Caco-2 (cell line): Measurements from ENCODE around the gene PLXNA1. TPM values are rescaled to one million over a fixed set of nuclear protein-coding genes. Genes with fewer than 3 reads are reported as not detected.
A peak's percentile ranks its signal among the peaks of the same experiment; 100 is the strongest.

Experiments
- Bru-seq: library from RNA; stranded (reverse); fragments of 400-500 nt; gene quantifications from one replicate; lab custom pipeline; 2021; lab: Mats Ljungman, UMichigan
- BruChase-seq, 2 experiments: library from RNA; stranded (reverse); fragments of 400-500 nt; gene quantifications; one replicate each; lab custom pipeline; 2021; lab: Mats Ljungman, UMichigan
- BruUV-seq: library from RNA; stranded (reverse); fragments of 400-500 nt; replicated peaks from 2 replicates; lab custom pipeline; 2021; lab: Mats Ljungman, UMichigan
- CTCF ChIA-PET: fragments of 300-600 bp; sonication (Branson Sonifier 250); formaldehyde crosslinking; loops from one replicate; lab custom pipeline; 2022; ENCODE audit warnings: antibody characterized with exemption; lab: Charles Lee
- POLR2A ChIA-PET: fragments of 300-600 bp; sonication (Branson Sonifier 250); formaldehyde crosslinking; loops from one replicate; lab custom pipeline; 2022; ENCODE audit warnings: antibody characterized with exemption; lab: Charles Lee
- DNase-seq, 2 experiments: peaks; one replicate each; pipeline versions ENCODE4 v3.0.0 to v3.0.0-alpha.2; 2020 to 2022
- H3K27me3 ChIP-seq: replicated peaks from 2 replicates; pipeline ENCODE4 v1.6.0; 2011; ENCODE audit warnings: low read length; ENCODE audit not compliant: control insufficient read depth, insufficient read depth
- H3K36me3 ChIP-seq: 2 replicates; pipeline ENCODE4 v1.5.1; 2011; ENCODE audit warnings: low read length; ENCODE audit not compliant: control insufficient read depth, insufficient read depth
- H3K4me1 ChIP-seq: fragments of 250-450 bp; sonication (Bioruptor Pico); 2 replicates; pipeline ENCODE4 v1.5.1; 2020; ENCODE audit warnings: mild to moderate bottlenecking
- H3K4me3 ChIP-seq: 2 replicates; pipeline ENCODE4 v1.5.1; 2011; ENCODE audit warnings: low read depth, mild to moderate bottlenecking, control low read depth, low read length
- H3K9me3 ChIP-seq: fragments of 250-450 bp; sonication (Bioruptor Pico); 2 replicates; pipeline ENCODE4 v1.5.1; 2020; ENCODE audit warnings: mild to moderate bottlenecking, moderate library complexity
- H3K27ac Mint-ChIP-seq: one replicate; pipeline ENCODE4 v1.8.0; 2022; ENCODE audit warnings: mixed read lengths; ENCODE audit not compliant: unreplicated experiment
- H3K27me3 Mint-ChIP-seq: one replicate; pipeline ENCODE4 v1.8.0; 2022; ENCODE audit warnings: mixed read lengths; ENCODE audit not compliant: insufficient read depth, unreplicated experiment
- H3K36me3 Mint-ChIP-seq: one replicate; pipeline ENCODE4 v1.8.0; 2022; ENCODE audit warnings: mild to moderate bottlenecking, mixed read lengths; ENCODE audit not compliant: insufficient read depth, unreplicated experiment
- H3K4me1 Mint-ChIP-seq: one replicate; pipeline ENCODE4 v1.8.0; 2022; ENCODE audit warnings: low read depth, mixed read lengths; ENCODE audit not compliant: unreplicated experiment
- H3K4me3 Mint-ChIP-seq: one replicate; pipeline ENCODE4 v1.8.0; 2022; ENCODE audit warnings: mild to moderate bottlenecking, moderate library complexity, mixed read lengths; ENCODE audit not compliant: unreplicated experiment
- H3K9me3 Mint-ChIP-seq: one replicate; pipeline ENCODE4 v1.8.0; 2022; ENCODE audit warnings: mixed read lengths; ENCODE audit not compliant: unreplicated experiment
- intact Hi-C: fragments of 100-400 bp; cut with micrococcal nuclease; formaldehyde crosslinking; loops from one replicate; pipeline ENCODE4 v1.10.0; 2022; ENCODE audit not compliant: unreplicated experiment
- long read RNA-seq: library from polyadenylated mRNA; stranded (forward); transcript quantifications from one replicate; pipeline ENCODE4 v2.0.0, GENCODE V29; 2022
- total RNA-seq: library from RNA; stranded (reverse); gene quantifications from 2 replicates; pipeline ENCODE4 v1.2.3, GENCODE V29; 2022
- TF ChIP-seq, protein P1 (sequence below), 2 experiments: fragments of 200-600 bp in 1 of 2; IDR thresholded peaks; 1 replicate in 1 of 2; 2 replicates in 1 of 2; pipeline versions ENCODE4 v1.5.1 to v1.8.0; 2011 to 2022; ENCODE audit warnings: antibody characterized with exemption in 1 of 2, control low read depth in 1 of 2, inconsistent platforms in 1 of 2, low read depth in 1 of 2, low read length in 1 of 2, mild to moderate bottlenecking in 1 of 2, moderate library complexity in 1 of 2; ENCODE audit not compliant: insufficient read depth in 1 of 2, severe bottlenecking in 1 of 2, unreplicated experiment in 1 of 2

Gene PLXNA1
- total RNA-seq (92.4 and 95.1 TPM in 2 replicates), Bru-seq, nascent RNA (percentile 64 among the genes with signal in this experiment), BruChase-seq, experiment 1, labeled RNA remaining after a 2-hour chase (percentile 78 among the genes with signal in this experiment), BruChase-seq, experiment 2, labeled RNA remaining after a 6-hour chase (percentile 90 among the genes with signal in this experiment)
- long read RNA-seq, full-length matches to known transcripts: 5 of 148 reads
- long read RNA-seq, partial matches to known transcripts: 31 of 148 reads
- long read RNA-seq, other reads (novel, unspliced or antisense): 112 of 148 reads

- CTCF ChIA-PET: interaction anchor here (0.6 to 4.1 kb wide), 13 partner anchors 12 to 1853 kb away, joined by 3 to 18 read pairs (median 4); no protein-coding TSS in a partner anchor
- Mint-ChIP-seq H3K4me3 (peak within 1 kb of the TSS; percentile 68), H3K27me3 (no peaks in the 10 kb centered on the region), H3K27ac (no peak within 1 kb of the TSS), H3K36me3 (peaks cover 10% of the 10 kb centered on the region), H3K9me3 (no peaks in the 10 kb centered on the region), H3K4me1 (peaks cover 7% of the 10 kb centered on the region)
- peaks cover 16% of the 10 kb centered on the region; the same call in 1 of the 2 replicates for H3K4me1 ChIP-seq
- no peaks in the 10 kb centered on the region for H3K36me3 ChIP-seq
- POLR2A ChIA-PET: no interaction called here
- intact Hi-C loops: loop anchor here (1.0 to 5.0 kb wide), 3 partner anchors 130 to 303 kb away; no protein-coding TSS in a partner anchor
- TSS peak; percentile 64 for BruUV-seq
- H3K27me3 ChIP-seq: no peaks in the 10 kb centered on the region
- H3K9me3 ChIP-seq: no peaks in the 10 kb centered on the region
- TF ChIP-seq, protein P1, sequence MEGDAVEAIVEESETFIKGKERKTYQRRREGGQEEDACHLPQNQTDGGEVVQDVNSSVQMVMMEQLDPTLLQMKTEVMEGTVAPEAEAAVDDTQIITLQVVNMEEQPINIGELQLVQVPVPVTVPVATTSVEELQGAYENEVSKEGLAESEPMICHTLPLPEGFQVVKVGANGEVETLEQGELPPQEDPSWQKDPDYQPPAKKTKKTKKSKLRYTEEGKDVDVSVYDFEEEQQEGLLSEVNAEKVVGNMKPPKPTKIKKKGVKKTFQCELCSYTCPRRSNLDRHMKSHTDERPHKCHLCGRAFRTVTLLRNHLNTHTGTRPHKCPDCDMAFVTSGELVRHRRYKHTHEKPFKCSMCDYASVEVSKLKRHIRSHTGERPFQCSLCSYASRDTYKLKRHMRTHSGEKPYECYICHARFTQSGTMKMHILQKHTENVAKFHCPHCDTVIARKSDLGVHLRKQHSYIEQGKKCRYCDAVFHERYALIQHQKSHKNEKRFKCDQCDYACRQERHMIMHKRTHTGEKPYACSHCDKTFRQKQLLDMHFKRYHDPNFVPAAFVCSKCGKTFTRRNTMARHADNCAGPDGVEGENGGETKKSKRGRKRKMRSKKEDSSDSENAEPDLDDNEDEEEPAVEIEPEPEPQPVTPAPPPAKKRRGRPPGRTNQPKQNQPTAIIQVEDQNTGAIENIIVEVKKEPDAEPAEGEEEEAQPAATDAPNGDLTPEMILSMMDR (IDR thresholded peaks at IDR 0.05; ENCODE audit: insufficient read depth in 1 of 2, low read depth in 1 of 2, low read length in 1 of 2, severe bottlenecking in 1 of 2, unreplicated experiment in 1 of 2): peak; percentile 92 to 93
- peak within 1 kb of the TSS; percentile 88 for H3K4me3 ChIP-seq
- peak; percentile 65 to 86 for DNase-seq
Measured at GRCh38 chr3:126982471-126983175, at the start of gene PLXNA1. PLXNA1 (plus strand) TSS chr3:126983115; CDS start chr3:126988594, 5,479 bp downstream.

- POLR2A ChIA-PET: no interaction called here
- BruUV-seq: no TSS peak
- no peaks in the 10 kb centered on the region for H3K36me3 ChIP-seq
- CTCF ChIA-PET: interaction anchor here (0.7 to 1.4 kb wide), 4 partner anchors 48 to 229 kb away, joined by 3 to 9 read pairs (median 5); partner anchors contain the start of gene PLXNA1
- no peaks in the 10 kb centered on the region for H3K27me3 ChIP-seq
- no peaks in the 10 kb centered on the region for H3K9me3 Mint-ChIP-seq
- H3K4me3 Mint-ChIP-seq: peak overlapping the region; percentile 5
- peaks cover 7% of the 10 kb centered on the region for H3K36me3 Mint-ChIP-seq
- TF ChIP-seq, protein P1 (IDR thresholded peaks at IDR 0.05; ENCODE audit: insufficient read depth in 1 of 2, low read depth in 1 of 2, low read length in 1 of 2, severe bottlenecking in 1 of 2, unreplicated experiment in 1 of 2): no peak
- H3K27ac Mint-ChIP-seq: peak overlapping the region; percentile 3
- peaks cover 43% of the 10 kb centered on the region for H3K4me1 Mint-ChIP-seq
- intact Hi-C loops: loop anchor here (1.0 to 5.0 kb wide), 3 partner anchors 52 to 182 kb away; no protein-coding TSS in a partner anchor
- no peak overlapping the region for H3K4me3 ChIP-seq
- no peaks in the 10 kb centered on the region for H3K27me3 Mint-ChIP-seq
- peak; percentile 55 to 72 for DNase-seq
- no peaks in the 10 kb centered on the region for H3K9me3 ChIP-seq
- peaks cover 30% of the 10 kb centered on the region for H3K4me1 ChIP-seq
Measured at GRCh38 chr3:126934031-126934531, 48.8 kb upstream of the PLXNA1 start.

DNA sequence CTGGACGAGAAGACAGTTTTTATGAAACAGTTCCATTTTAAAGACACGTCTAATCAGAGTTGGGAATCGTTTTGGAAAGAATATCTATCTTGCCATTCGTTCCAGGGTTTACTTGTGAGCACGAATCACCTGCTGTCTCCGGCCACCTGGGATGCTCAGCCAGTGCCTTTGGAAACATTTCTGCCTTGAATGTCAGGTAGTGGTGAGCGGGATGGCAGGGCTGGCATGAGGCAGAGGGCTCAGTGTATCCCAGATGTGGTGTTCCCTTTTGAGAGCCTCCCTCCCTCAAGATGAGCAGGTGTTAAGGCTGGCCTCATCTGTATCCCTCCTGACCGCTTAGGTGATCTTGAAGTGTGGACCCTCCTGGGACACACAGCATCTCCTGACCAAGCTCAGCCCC, 47.9 kb upstream of the PLXNA1 start:
- no TSS peak for BruUV-seq
- TF ChIP-seq, protein P1 (IDR thresholded peaks at IDR 0.05; ENCODE audit: insufficient read depth in 1 of 2, low read depth in 1 of 2, low read length in 1 of 2, severe bottlenecking in 1 of 2, unreplicated experiment in 1 of 2): no peak
- no peaks in the 10 kb centered on the region for H3K27me3 ChIP-seq
- H3K4me1 Mint-ChIP-seq: peaks cover 41% of the 10 kb centered on the region
- no peak overlapping the region for H3K4me3 ChIP-seq
- no peak overlapping the region for H3K27ac Mint-ChIP-seq
- POLR2A ChIA-PET: no interaction called here
- no peak overlapping the region for H3K4me3 Mint-ChIP-seq
- intact Hi-C loops: loop anchor here (1.0 to 5.0 kb wide), 3 partner anchors 53 to 183 kb away; no protein-coding TSS in a partner anchor
- peaks cover 1% of the 10 kb centered on the region for H3K36me3 Mint-ChIP-seq
- H3K27me3 Mint-ChIP-seq: no peaks in the 10 kb centered on the region
- no peaks in the 10 kb centered on the region for H3K36me3 ChIP-seq
- no peak for DNase-seq
- H3K9me3 Mint-ChIP-seq: no peaks in the 10 kb centered on the region
- H3K9me3 ChIP-seq: no peaks in the 10 kb centered on the region
- CTCF ChIA-PET: interaction anchor here (1.4 kb wide), 2 partner anchors 84 to 182 kb away, joined by 6 to 9 read pairs; no protein-coding TSS in a partner anchor
- H3K4me1 ChIP-seq: peaks cover 30% of the 10 kb centered on the region
